Loucy (cell line): Measurements from ENCODE around the gene CDC26.

Experiments
- H2AFZ ChIP-seq: fragments of 200-600 bp; sonication (generic); 2 replicates; pipeline ENCODE4 v1.6.0; 2016; ENCODE audit warnings: antibody characterized with exemption, mild to moderate bottlenecking, low read length, moderate library complexity
- H3F3A ChIP-seq: fragments of 200-600 bp; 2 replicates; pipeline ENCODE4 v1.6.0; 2016; ENCODE audit warnings: antibody characterized with exemption, low read depth, mild to moderate bottlenecking
- H3K27me3 ChIP-seq: fragments of 200-600 bp; sonication (generic); 2 replicates; pipeline ENCODE4 v1.6.1; 2014; ENCODE audit warnings: low read length, mild to moderate bottlenecking; ENCODE audit not compliant: insufficient read depth, poor library complexity, severe bottlenecking
- H3K36me3 ChIP-seq: fragments of 200-600 bp; sonication (generic); 2 replicates; pipeline ENCODE4 v1.6.1; 2016; ENCODE audit warnings: low read length; ENCODE audit not compliant: insufficient read depth
- H3K4me1 ChIP-seq: fragments of 200-600 bp; sonication (generic); 2 replicates; pipeline ENCODE4 v1.5.1; 2014; ENCODE audit warnings: low read length, mild to moderate bottlenecking; ENCODE audit not compliant: insufficient read depth, poor library complexity, severe bottlenecking
- H3K4me2 ChIP-seq: fragments of 200-600 bp; sonication (generic); 2 replicates; pipeline ENCODE4 v1.6.0; 2014; ENCODE audit warnings: antibody characterized with exemption, low read length, low read depth, mild to moderate bottlenecking; ENCODE audit not compliant: poor library complexity, severe bottlenecking
- H3K4me3 ChIP-seq: fragments of 200-600 bp; sonication (generic); 2 replicates; pipeline ENCODE4 v1.5.1; 2014; ENCODE audit warnings: low read length, mild to moderate bottlenecking, mixed read lengths; ENCODE audit not compliant: poor library complexity, severe bottlenecking
- H3K79me2 ChIP-seq: fragments of 200-600 bp; sonication (generic); 2 replicates; pipeline ENCODE4 v1.6.1; 2014; ENCODE audit warnings: low read length; ENCODE audit not compliant: insufficient read depth
- H3K9ac ChIP-seq: fragments of 200-600 bp; sonication (generic); 2 replicates; pipeline ENCODE4 v1.6.0; 2014; ENCODE audit warnings: mild to moderate bottlenecking, low read depth, low read length, moderate library complexity; ENCODE audit not compliant: poor library complexity, severe bottlenecking
- H3K9me2 ChIP-seq: fragments of 200-600 bp; sonication (generic); replicated peaks from 2 replicates; pipeline ENCODE4 v1.6.1; 2016; ENCODE audit warnings: low read depth, low read length, mixed read lengths
- H3K9me3 ChIP-seq: fragments of 200-600 bp; sonication (generic); 2 replicates; pipeline ENCODE4 v1.6.1; 2014; ENCODE audit warnings: mild to moderate bottlenecking, antibody characterized with exemption, low read length, low read depth; ENCODE audit not compliant: insufficient read depth
- H4K20me1 ChIP-seq: fragments of 200-600 bp; sonication (generic); 2 replicates; pipeline ENCODE4 v1.6.0; 2014; ENCODE audit warnings: antibody characterized with exemption, low read length, mild to moderate bottlenecking; ENCODE audit not compliant: insufficient read depth, poor library complexity, severe bottlenecking
- EZH2phosphoT487 ChIP-seq: fragments of 200-600 bp; IDR thresholded peaks from 2 replicates; pipeline ENCODE4 v1.6.1; 2018; ENCODE audit warnings: antibody characterized with exemption, mild to moderate bottlenecking, moderate library complexity, borderline replicate concordance
- TF ChIP-seq, protein P1 (sequence below): fragments of 200-600 bp; sonication (generic); conservative IDR thresholded peaks from 2 replicates; pipeline ENCODE4 v1.5.1; 2014; ENCODE audit warnings: mild to moderate bottlenecking, antibody characterized with exemption, low read length

The CDC26 gene

DNA sequence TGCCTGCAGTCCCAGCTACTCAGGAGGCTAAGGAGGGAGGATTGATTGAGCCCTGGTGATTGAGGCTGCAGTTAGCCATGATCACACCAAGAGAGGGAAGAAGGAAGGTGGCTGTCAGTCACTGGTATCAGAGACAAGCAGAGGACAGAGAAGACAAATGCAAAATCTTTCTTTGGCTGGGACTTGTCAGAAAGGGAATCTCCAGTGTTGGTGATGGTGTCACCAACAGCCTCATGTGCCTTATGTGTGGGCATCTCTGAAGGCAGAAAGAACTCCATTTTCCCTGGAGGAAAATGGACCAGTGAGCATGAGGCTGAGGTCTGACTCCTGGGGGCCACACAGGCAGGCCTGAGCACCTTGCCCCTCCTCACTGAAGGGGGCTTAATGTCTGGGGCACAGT is 39.9 kb upstream of the CDC26 start:
- Histone ChIP-seq H3K27me3 (no peaks in the 10 kb centered on the region), H2AFZ (no peak overlapping the region), H4K20me1 (no peaks in the 10 kb centered on the region), H3F3A (no peaks in the 10 kb centered on the region), H3K9me3 (no peaks in the 10 kb centered on the region), H3K4me1 (no peaks in the 10 kb centered on the region), H3K9me2 (no peaks in the 10 kb centered on the region), H3K9ac (no peak overlapping the region), H3K4me2 (no peak overlapping the region), H3K36me3 (no peaks in the 10 kb centered on the region), H3K4me3 (no peak overlapping the region), H3K79me2 (no peaks in the 10 kb centered on the region)
- TF ChIP-seq, protein P1, sequence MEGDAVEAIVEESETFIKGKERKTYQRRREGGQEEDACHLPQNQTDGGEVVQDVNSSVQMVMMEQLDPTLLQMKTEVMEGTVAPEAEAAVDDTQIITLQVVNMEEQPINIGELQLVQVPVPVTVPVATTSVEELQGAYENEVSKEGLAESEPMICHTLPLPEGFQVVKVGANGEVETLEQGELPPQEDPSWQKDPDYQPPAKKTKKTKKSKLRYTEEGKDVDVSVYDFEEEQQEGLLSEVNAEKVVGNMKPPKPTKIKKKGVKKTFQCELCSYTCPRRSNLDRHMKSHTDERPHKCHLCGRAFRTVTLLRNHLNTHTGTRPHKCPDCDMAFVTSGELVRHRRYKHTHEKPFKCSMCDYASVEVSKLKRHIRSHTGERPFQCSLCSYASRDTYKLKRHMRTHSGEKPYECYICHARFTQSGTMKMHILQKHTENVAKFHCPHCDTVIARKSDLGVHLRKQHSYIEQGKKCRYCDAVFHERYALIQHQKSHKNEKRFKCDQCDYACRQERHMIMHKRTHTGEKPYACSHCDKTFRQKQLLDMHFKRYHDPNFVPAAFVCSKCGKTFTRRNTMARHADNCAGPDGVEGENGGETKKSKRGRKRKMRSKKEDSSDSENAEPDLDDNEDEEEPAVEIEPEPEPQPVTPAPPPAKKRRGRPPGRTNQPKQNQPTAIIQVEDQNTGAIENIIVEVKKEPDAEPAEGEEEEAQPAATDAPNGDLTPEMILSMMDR = no peak
- no peak for TF ChIP-seq EZH2phosphoT487

DNA sequence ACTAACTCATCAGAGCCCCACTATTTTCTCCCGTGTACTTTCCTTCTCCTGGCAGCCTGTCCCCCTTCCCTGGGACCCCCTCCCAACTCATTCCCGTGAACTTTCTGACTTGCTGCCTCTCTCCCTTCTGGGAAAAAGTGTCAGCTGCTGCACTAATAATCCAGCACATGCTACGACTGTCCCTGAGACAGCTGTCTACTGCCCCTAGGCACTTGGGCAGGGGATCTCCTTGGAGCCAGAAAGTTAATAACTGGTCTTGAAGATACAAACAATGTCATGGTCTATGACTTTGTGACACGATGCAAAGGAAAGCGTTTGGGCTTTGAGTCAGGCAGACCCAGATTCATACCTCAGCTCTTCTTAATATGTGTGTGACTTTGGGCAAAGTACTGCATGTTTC is 37.9 kb upstream of the CDC26 start:
- H3K4me2 ChIP-seq = no peak overlapping the region
- no peak overlapping the region for H3K9ac ChIP-seq
- no peaks in the 10 kb centered on the region for H3F3A ChIP-seq
- H3K27me3 ChIP-seq = no peaks in the 10 kb centered on the region
- no peaks in the 10 kb centered on the region for H3K79me2 ChIP-seq
- no peaks in the 10 kb centered on the region for H3K9me2 ChIP-seq
- H3K4me1 ChIP-seq = no peaks in the 10 kb centered on the region
- H3K36me3 ChIP-seq = no peaks in the 10 kb centered on the region
- H4K20me1 ChIP-seq = no peaks in the 10 kb centered on the region
- no peak overlapping the region for H3K4me3 ChIP-seq
- H3K9me3 ChIP-seq = no peaks in the 10 kb centered on the region
- TF ChIP-seq, protein P1 = no peak
- TF ChIP-seq EZH2phosphoT487 = no peak
- no peak overlapping the region for H2AFZ ChIP-seq

DNA sequence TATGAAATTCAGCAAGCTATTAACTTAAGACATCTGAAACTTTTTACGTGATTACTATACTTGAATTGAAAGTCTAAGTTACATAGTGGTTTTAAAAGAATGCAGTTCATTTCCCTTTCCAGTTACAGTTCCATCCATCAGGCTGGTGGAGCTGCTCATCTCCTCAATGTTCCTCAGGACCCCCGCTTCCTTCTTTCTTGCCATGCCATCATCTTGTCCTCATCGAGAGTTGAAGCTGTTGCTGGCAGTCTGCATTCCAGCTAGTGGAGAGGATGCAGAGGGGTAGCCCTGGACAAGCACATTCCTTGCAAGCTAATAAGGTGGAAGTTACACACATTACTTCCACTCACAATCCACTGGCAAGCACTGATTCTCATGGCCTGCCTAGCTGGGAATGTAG is 36.6 kb upstream of the CDC26 start:
- Histone ChIP-seq H3F3A (no peaks in the 10 kb centered on the region), H3K27me3 (no peaks in the 10 kb centered on the region), H3K4me3 (no peak overlapping the region), H3K79me2 (no peaks in the 10 kb centered on the region), H4K20me1 (no peaks in the 10 kb centered on the region), H3K4me2 (no peak overlapping the region), H3K9ac (no peak overlapping the region), H3K4me1 (no peaks in the 10 kb centered on the region), H3K9me3 (no peaks in the 10 kb centered on the region), H2AFZ (no peak overlapping the region), H3K9me2 (no peaks in the 10 kb centered on the region), H3K36me3 (no peaks in the 10 kb centered on the region)
- TF ChIP-seq, protein P1 = no peak
- no peak for TF ChIP-seq EZH2phosphoT487
